Activated gamma-delta T cell treated with Interleukin-2 at 50 U/mL for 16 hours (primary cell): Measurements from ENCODE around the gene EPM2A.
"Not testable (repeated sequence)": the region's sequence is repeated elsewhere in the genome, so short reads cannot be mapped to it uniquely, and the experiment has no call there.

Experiments
- DNase-seq: peaks from one replicate; pipeline ENCODE4 v3.0.0-alpha.2; 2020

The EPM2A gene

DNA sequence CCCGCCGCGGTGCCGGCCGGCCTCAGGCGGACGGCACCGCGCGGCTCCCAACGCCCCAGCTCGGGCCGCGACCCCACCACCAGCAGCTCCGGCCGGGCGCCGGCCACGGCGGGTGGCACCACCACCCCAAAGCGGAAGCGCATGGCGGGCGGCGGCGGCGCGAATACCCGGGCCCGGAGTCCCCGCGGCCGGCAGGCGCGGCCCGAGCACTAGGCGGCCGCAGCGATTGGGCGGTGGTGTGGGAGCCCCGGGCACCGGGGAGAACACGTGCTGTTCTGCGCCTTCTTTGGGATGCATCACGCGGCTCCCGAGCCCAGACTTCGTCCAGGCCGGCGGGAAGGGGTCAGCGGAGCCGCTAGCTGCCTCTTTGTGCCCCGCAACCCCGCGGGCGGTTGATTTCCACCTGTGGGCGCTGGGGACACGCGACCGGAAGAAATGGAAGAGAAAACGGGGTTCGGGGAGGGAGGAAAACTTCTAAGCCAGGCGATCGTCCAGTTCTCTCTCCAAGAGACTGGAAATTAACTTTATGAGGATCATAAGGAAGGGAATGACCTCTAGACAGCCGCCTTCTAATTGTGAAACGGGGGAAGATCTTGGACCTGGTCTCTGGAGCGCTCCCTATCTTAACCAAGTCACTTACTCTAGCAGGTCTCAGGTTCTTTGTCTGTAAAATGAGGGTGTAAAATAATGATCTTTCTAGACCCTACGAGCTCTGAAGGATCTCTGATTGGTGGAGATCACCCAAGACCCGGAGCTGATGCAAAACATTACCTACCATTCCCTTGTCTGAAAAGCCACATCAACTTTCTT is at the start of gene EPM2A:
EPM2A (minus strand) TSS at position 165 of the 810 bp plus-strand sequence; CDS start at position 143, 22 bp downstream.
- peak; percentile 54 for DNase-seq

DNA sequence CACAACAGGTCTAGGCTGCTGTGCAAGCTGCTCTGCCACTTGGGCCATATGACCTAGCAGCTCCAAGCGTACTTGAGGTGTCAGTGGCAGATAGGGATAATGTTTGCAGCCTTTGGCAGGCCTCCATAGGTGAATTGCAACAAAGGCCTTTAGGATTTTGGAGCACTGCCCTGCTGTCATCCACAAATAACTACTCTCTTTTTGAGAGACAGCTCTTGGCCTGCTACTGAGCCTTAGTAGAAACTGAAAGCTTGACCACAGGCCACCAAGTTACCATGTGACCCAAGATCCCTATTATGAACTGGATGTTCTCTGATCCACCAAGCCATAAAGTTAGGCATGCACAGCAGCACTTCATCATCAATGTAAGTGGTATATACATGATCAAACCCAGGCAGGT is 49.4 kb upstream of the EPM2A start:
- no peak for DNase-seq

DNA sequence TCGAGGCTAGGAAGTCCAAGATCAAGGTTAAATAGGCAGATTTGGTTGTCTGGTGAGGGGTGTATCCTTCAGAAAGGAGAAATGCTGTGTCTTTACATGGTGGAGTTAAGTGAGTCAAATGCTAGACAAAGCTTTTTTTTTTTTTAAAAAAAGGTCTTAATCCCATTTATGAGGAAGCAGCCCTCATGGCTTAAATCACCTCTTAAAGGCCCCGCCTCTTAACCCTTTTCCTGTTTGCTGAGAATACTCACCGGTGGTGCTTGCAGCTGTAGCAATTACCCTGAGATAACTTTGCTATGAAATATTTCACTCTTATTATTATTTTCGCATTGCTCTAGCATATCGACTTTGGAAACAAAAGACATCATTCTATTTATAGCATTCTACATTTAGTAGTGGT is 48.5 kb upstream of the EPM2A start:
- no peak for DNase-seq

DNA sequence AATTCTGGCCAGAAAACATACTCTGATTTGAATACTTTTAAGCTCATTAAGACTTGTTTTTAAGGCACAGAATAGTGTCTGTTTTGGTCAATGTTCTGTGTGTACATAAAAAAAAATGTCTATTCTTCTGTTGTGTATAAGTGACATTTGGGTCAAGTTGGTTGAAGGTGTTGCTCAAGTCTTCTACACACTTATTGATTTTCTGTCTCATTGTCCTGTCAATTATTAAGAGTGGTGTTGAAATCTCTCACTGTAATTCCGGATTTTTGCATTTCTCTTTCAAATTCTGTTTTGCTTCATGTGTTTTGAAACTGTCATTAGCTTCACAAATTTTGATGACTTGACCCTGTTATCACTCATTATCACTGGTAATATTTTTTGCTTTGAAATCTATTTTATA is 37.5 kb upstream of the EPM2A start:
- DNase-seq = no peak

DNA sequence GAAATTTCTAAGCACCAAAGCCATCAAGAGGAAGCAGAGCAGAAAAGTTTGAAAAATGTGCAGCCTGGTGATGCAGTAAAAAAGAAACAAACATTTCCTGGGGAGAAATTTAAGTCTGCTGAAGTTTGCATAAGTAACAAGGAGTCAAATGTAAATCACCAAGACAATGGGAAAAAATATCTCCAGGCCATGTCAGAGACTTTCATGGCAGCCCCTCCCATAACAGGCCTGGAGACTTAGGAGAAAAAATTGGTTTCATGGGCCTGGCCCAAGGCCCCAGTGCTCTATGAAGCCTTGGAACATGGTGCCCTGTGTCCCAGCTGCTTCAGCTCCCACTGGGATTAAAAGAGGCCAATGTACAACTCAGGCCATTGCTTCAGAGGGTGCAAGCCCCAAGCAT is 30.1 kb upstream of the EPM2A start:
- DNase-seq = no peak

DNA sequence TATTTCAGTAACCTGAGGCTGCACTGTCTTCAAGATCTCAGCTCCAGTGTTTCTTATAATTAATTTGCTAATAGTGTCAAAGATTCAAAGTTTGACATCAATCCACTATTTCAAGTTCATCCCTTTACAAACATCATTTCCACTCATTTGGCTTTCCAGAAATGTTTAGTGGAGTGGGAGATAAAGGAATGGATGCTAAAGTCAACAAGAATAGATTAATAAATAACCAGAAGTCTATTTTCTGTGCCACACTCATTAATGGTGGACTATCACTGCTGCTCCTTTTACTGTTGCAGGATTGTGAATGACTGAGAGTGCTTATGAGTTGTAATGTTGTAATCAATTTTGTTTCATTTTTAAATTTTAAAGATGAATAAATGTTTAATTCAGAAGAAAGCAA is 28.4 kb upstream of the EPM2A start:
- no peak for DNase-seq

DNA sequence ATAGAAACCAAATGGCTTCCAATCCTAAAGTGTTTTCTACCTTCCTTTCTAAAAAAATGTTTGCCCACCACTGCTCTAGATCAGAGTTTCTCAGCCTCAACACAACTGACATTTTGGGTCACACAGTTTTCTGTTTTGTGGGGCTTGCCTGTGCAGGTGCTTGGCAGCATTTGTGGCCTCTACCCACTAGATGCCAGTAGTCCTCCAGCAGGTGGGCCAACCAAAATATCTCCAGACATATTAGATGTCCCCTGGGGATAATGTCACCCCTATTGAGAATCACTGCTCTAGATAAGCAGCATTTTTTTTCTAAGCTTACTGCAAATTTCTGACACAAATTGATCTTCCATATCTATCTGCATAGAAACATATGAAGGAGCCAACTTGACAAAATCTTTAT is 26.3 kb upstream of the EPM2A start:
- DNase-seq = no peak

DNA sequence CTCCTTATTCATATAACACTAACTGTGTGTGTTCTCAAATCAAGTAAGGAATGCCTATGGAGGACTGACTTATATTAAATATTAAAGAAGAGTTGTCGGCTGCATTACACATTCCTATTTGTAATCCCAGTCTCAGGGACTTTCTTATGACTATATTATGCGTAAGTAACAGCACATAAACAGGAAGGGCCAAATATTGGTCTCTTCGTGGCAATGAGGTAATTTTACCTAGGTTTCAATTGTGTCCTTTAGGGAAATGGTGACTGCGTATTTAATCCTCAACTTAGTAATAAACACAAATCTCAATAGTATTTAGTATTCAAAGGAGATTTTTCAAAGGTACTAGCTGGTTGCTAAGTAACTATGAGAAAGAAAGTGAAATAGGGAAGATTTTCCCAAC is 22.8 kb upstream of the EPM2A start:
- DNase-seq = no peak

DNA sequence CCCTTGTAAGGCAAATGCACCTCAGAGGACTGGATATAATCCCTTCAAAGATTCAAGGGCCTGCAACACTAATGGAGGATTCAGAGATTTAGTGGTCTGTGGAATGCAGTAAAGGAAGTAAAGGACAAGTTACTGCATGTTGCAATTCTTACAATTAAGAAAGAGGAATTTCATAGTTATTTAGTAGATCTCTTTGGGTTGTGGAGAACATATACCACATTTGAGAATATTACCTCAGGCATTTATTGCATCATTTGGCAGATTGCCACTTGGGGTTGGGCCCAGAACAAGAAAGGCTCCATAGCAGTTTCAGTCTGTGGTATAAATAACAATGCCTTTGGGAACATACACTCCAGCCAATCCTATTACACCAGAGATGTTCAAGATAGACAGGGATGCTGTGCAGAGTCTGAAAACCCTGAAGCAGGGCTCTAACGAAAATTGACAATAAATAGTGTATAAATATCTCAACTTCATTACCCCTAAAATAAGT is 20.9 kb upstream of the EPM2A start:
- no peak for DNase-seq

DNA sequence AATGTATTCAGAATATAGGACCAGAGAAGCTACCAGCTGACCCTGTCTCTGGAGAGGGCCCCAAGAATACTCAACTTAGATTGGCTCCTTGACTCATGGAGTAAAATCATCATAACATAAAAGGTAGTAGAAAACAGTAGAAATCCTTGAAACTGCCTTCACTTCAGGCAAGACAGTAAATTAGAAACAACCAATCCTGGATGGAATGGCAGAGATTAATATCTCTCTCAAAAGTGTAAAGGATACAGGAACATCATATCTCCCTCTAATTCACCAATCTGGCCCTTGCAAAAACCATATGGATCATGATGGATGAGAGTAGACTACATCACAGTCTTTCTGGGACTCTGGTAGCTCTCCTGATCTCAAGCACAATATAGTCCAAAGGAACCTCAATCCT is 20.4 kb upstream of the EPM2A start:
- DNase-seq = no peak

DNA sequence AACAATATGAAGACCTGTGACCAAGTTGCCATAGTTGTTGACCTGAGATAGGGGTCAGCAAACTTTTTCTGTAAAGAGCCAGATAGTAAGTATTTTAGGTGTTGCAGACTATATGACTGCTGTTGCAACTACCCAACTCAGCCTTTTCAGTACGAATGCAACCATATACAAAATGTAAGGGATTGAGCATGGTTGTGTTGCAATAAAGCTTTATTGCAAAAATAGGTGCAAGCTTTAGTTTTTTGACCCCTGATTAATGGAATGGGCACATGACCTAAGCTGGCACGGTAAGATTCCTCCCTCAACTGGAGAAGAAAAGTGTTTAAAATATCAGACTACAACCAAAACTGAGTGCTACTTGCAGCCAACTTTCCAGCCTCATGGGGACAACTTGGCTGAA is 17.3 kb upstream of the EPM2A start:
- no peak for DNase-seq

DNA sequence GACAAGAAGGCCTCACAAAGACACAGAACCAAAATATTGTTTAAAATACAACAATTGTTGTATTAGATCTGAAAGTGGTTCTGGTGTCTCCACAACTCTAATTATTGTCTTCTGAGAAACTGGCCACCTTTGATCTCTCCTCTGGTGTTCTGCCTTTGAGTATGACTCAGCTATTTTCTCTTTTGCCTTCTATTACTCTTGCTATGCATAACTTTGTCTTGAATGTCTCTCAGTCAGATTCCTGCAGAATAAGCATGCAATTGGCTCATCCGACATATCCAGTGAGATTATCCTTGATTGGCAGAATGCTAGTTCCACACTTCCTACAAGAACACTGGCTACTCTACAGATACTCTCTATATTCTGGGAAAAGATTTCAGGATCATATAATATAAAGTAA is 14.3 kb upstream of the EPM2A start:
- DNase-seq = no peak

DNA sequence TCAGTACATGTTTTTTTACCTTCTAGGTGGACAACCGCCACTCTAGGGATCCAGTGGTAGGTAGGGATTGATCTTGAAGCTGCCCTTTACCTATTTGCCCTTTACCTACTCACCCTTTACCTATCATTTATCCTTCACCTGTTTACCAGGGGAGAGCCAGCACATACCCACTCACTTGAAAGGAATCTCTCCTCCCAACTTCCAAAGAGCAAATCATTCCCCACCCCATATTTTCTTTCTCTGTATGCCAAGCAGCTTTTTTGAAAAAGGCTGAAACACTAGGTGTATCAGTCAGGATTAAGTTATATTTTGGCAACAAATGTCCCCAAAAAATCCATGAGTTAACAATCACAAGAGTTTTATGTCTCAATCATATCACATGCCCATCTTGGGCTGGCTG is 10.5 kb upstream of the EPM2A start:
- DNase-seq = no peak

DNA sequence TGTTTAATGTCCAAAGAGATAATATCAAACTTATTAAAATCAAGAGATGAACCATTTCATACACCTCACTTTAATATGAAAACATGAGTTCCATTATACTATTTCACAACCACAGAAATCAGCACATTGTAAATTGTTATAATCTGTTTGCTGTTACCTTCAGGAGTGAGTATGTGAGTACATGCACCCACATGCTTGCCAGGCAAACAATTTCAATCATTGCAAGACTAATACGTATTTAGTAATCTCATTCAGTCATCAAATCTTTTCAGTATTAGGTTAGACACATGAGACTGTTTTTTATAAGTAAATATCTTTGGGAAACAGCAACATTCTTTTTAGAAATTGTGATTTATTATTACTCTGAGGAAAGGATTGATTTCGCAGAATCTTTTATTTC is 9.3 kb upstream of the EPM2A start:
- no peak for DNase-seq

DNA sequence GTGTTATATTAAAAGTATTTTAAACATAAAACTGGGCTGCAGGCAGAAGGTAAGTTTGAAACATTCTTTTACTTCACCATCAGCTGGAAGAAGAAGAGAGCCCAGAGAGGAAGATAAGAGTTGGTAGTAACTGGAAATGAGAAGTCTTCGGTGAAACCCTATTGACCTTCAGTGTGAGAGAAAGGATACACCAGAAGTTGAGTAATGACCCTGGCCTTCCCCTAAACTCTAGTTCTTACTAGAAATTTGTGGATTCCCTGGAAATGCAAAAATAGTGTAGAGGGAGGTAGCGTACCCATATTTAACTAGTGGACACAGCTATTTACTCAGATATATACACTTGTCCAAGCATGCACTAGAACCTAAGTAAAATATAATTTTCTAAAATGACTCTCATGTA is 8.0 kb upstream of the EPM2A start:
- DNase-seq = no peak

DNA sequence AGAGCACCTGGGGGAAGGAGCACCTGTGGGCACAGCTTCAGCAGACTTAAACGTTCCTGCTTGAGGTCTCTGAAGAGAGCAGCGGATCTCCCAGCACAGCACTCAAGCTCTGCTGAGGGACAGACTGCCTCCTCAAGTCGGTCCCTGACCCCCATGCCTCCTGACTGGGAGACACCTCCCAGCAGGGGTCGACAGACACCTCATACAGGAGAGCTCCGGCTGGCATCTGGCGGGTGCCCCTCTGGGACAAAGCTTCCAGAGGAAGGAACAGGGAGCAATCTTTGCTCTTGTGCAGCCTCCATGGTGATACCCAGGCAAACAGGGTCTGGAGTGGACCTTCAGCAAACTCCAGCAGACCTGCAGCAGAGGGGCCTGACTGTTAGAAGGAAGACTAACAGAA is 7.2 kb upstream of the EPM2A start:
- not testable (repeated sequence) for DNase-seq

DNA sequence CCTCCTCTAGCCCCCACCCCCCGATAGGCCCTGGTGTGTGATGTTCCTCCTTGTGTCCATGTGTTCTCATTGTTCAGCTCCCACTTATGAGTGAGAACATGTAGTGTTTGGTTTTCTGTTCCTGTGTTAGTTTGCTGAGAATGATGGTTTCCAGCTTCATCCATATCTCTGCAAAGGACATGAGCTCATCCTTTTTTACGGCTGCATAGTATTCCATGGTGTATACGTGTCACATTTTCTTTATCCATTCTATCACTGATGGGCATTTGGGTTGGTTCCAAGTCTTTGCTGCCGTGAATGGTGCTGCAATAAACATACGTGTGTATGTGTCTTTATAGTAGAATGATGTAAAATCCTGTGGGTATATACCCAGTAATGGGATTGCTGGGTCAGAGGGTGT is 4.4 kb upstream of the EPM2A start:
- not testable (repeated sequence) for DNase-seq

DNA sequence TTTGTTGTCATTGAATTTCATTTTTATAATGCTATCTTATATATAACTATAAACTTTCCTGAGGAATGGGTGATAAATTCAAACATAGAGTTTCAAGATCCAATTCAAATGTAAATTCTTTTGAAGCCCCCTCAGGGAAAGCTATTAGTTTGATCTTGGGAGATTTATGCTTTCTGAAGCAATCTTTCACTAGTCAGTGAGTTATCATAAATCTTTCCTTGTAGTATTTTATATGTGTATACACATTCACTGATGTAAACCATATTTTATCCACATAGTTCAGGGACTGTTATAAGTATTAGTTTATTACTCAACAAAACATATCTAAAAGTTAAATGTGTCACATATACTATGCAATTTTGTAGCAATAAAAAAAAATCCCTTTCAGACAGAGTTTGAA is 2.9 kb upstream of the EPM2A start:
- no peak for DNase-seq

DNA sequence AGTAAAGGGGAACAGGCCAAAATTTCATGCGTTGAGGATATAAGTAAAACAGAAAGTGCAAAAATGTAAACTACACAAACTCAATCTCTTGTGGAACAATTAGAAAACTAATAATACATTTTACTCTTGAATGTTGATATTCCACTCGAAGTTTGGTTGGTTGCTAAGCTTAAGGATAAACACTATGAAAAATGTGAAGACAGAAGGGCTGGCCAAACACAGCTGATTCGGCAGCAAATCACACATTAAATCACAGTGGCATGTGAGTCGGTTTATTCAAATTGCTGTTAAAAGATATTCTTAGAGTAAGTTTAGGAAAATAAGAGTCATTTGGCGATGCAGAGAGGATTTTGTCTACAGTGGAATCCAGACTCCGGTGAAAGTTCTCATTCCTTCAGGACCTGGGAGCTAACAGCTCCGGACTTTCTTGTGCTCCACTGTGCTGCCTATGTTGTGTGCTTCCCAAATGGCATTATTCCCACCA is 1.4 kb upstream of the EPM2A start:
- DNase-seq = no peak

DNA sequence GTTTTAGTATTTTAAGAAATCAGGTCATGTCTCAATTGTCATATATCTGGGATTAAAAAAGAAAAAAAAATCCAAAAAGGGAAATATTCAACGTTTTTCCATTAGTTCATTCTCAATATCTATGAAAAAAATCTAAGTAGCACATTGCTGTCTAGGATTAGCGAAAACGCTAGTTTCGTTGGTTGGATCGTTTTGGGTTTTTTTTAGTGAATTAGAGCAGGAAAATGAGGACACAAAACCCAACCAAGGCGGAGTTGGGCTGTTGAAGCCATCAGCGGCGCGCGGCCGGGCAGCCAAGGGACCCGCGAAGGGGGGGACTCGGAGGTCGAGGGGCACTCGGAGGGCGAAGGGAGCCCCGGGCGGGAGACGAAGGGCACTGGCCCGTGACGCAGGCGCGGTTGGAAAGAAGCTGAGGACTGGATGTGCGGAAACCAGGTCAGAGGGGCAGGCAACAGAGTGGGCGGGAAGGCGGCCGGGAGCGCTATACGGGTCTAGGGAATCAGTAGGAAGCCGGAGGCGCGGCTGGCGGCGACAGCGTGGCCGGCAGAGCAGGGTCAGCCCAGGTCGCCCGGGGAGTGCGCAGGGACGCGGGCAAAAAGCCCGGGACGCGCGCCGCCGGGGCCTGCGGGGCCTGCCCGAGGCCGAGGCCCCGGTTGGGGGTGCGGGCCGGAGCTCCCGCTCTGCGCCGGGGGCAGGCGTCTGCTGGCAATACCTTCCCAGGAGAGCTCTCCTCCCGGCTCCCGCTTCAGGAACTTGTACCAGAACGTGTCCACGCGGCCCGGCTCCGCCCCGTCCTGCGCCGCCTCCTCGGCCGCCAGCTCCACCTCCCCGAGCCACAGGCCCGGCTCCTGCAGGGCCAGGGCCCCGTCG is 599 bp downstream of the EPM2A start:
- DNase-seq = peak; percentile 53

DNA sequence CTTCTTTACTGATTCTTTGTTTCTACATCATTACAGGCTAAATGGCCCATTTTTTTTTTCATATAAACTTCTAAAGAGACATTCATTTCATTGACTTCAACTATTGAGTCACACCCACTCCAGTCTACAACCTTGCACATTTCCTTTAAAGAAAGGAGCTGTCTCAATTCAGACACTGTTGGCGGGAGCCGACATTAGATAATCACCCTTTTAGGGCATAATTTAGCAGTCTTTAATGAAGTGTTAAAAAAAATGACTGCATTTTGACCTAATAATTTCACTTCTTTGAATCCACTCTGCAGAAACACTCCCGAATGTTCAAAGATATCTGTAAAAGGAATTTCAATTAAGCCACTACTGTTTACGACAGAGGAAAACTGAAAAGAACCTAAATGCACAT is 1.5 kb downstream of the EPM2A start:
- no peak for DNase-seq

DNA sequence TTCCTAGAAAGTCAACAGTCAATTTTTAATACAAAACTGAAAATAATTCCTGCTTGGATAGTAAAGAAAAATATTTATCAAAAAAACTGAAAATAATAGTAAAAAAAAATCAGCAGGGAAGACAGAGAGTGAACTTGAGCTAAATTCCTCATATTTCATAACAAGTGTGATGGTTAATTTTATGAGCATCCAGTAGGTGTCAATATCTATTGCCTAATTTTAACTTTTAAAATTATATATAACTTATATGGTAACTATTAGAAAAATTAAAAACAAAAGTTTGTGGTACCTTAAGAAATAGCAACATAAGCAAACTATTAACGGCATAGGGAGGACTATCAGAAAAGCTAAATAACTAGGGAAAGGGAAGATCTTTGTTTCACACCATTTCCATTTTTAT is 2.1 kb downstream of the EPM2A start:
- no peak for DNase-seq

DNA sequence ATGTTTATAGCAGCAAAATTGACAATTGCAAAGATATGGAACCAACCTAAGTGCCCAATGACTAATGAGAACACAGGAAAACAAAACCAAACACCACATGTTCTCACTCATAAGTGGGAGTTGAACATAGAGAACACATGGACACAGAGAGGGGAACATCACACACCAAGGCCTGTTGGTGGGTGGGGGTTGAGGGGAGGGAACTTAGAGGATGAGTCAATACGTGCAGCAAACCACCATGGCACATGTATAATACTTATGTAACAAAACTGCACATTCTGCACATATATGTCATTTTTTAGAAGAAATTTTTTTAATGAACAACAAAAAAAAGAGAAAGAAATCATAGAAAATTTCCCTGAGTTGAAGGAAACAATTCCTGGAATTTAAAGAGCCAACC is 3.9 kb downstream of the EPM2A start:
- no peak for DNase-seq

DNA sequence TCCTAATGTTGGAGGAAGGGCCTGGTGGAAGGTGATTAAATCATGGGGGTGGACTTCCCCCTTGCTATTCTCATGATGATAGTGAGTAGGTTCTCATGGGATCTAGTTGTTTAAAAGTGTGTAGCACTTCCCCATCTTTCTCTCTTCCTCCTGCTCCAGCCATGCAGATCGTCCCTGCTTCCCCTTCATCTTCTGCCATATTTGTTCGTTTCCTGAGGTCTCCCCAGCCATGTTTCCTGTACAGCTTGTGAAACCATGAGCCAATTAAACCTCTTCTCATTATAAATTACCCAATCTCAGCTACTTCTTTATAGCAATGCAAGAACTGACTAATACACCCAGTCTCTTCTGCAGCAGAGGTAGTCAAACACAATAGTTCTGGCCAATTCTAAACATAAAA is 5.4 kb downstream of the EPM2A start:
- no peak for DNase-seq
